Mesenchymal stem cell (in vitro differentiated cells and primary cell): Measurements from ENCODE around the gene LRIT1.

Experiments used
- DNase-seq: peaks from one replicate; pipeline ENCODE4 v3.0.0-alpha.2; 2013
- H2AFZ ChIP-seq: one replicate; pipeline ENCODE4 v1.6.1; 2013; ENCODE audit warnings: low read depth, mild to moderate bottlenecking, control low read depth, inconsistent platforms, low read length, moderate library complexity
- H2AK5ac ChIP-seq: 2 replicates; pipeline ENCODE4 v1.6.1; 2013; ENCODE audit warnings: low read length, moderate library complexity, mild to moderate bottlenecking, inconsistent platforms; ENCODE audit not compliant: severe bottlenecking
- H2BK120ac ChIP-seq: one replicate; pipeline ENCODE4 v1.6.1; 2013; ENCODE audit warnings: low read depth, mild to moderate bottlenecking, inconsistent platforms, low read length, moderate library complexity
- H2BK12ac ChIP-seq, 2 experiments: one replicate each; pipeline ENCODE4 v1.6.1; 2013; ENCODE audit warnings: inconsistent platforms in 2 of 2, low read length in 2 of 2, mild to moderate bottlenecking in 2 of 2, moderate library complexity in 2 of 2, control low read depth in 1 of 2
- H2BK15ac ChIP-seq: one replicate; pipeline ENCODE4 v1.6.1; 2013; ENCODE audit warnings: mild to moderate bottlenecking, low read depth, inconsistent platforms; ENCODE audit not compliant: poor library complexity, severe bottlenecking
- H2BK5ac ChIP-seq: 2 replicates; pipeline ENCODE4 v1.6.1; 2013; ENCODE audit warnings: low read depth, mild to moderate bottlenecking, low read length, control low read depth, inconsistent platforms; ENCODE audit not compliant: poor library complexity, severe bottlenecking
- H3K14ac ChIP-seq, 2 experiments: one replicate each; pipeline ENCODE4 v1.6.1; 2013; ENCODE audit warnings: inconsistent platforms in 2 of 2, low read length in 2 of 2, control low read depth in 1 of 2, mild to moderate bottlenecking in 1 of 2, moderate library complexity in 1 of 2
- H3K18ac ChIP-seq, 2 experiments: one replicate each; pipeline ENCODE4 v1.6.1; 2013; ENCODE audit warnings: inconsistent platforms in 2 of 2, low read length in 2 of 2, control low read depth in 1 of 2, low read depth in 1 of 2, mild to moderate bottlenecking in 1 of 2
- H3K23ac ChIP-seq, 2 experiments: one replicate each; pipeline ENCODE4 v1.6.1; 2013; ENCODE audit warnings: inconsistent platforms in 2 of 2, low read length in 2 of 2, mild to moderate bottlenecking in 2 of 2, moderate library complexity in 2 of 2, control low read depth in 1 of 2
- H3K27ac ChIP-seq: 2 replicates; pipeline ENCODE4 v1.5.1; 2013; ENCODE audit warnings: mild to moderate bottlenecking, moderate library complexity, low read length, control low read depth, inconsistent platforms; ENCODE audit not compliant: poor library complexity, severe bottlenecking
- H3K27me3 ChIP-seq, 2 experiments: 2 replicates each; pipeline versions ENCODE4 v1.6.1 to v1.7.0; 2013; ENCODE audit warnings: low read length in 2 of 2, mild to moderate bottlenecking in 2 of 2, moderate library complexity in 2 of 2, control low read depth in 1 of 2, inconsistent platforms in 1 of 2; ENCODE audit not compliant: control insufficient read depth in 1 of 2, insufficient read depth in 1 of 2
- H3K36me3 ChIP-seq, 2 experiments: 2 replicates each; pipeline versions ENCODE4 v1.6.1 to v1.7.0; 2013; ENCODE audit warnings: low read length in 2 of 2, control low read depth in 1 of 2, inconsistent platforms in 1 of 2, low read depth in 1 of 2, mild to moderate bottlenecking in 1 of 2; ENCODE audit not compliant: insufficient read depth in 2 of 2, control insufficient read depth in 1 of 2
- H3K4ac ChIP-seq, 2 experiments: one replicate each; pipeline ENCODE4 v1.6.1; 2013; ENCODE audit warnings: inconsistent platforms in 2 of 2, low read length in 2 of 2, mild to moderate bottlenecking in 2 of 2, moderate library complexity in 2 of 2, control low read depth in 1 of 2, low read depth in 1 of 2
- H3K4me1 ChIP-seq: 2 replicates; pipeline ENCODE4 v1.6.1; 2013; ENCODE audit warnings: low read depth, low read length, control low read depth; ENCODE audit not compliant: control insufficient read depth, insufficient read depth
- H3K4me2 ChIP-seq: 2 replicates; pipeline ENCODE4 v1.6.1; 2013; ENCODE audit warnings: low read length, mild to moderate bottlenecking, inconsistent platforms; ENCODE audit not compliant: poor library complexity, severe bottlenecking
- H3K4me3 ChIP-seq, 2 experiments: 2 replicates each; pipeline versions ENCODE4 v1.5.1 to v1.7.0; 2013; ENCODE audit warnings: low read length in 2 of 2, mild to moderate bottlenecking in 2 of 2, control low read depth in 1 of 2, low read depth in 1 of 2; ENCODE audit not compliant: insufficient read depth in 1 of 2
- H3K79me1 ChIP-seq: replicated peaks from 2 replicates; pipeline ENCODE4 v1.6.1; 2013; ENCODE audit warnings: mild to moderate bottlenecking, control low read depth, low read length, inconsistent platforms; ENCODE audit not compliant: poor library complexity, severe bottlenecking
- H3K9ac ChIP-seq: 2 replicates; pipeline ENCODE4 v1.7.0; 2013; ENCODE audit warnings: mild to moderate bottlenecking, low read length, moderate library complexity
- H3K9me3 ChIP-seq: 2 replicates; pipeline ENCODE4 v1.7.0; 2013; ENCODE audit warnings: mild to moderate bottlenecking, low read length; ENCODE audit not compliant: control insufficient read depth
- H4K8ac ChIP-seq: one replicate; pipeline ENCODE4 v1.6.1; 2013; ENCODE audit warnings: inconsistent platforms, mild to moderate bottlenecking, low read length, moderate library complexity
- H4K91ac ChIP-seq: one replicate; pipeline ENCODE4 v1.6.1; 2013; ENCODE audit warnings: mild to moderate bottlenecking, low read length, inconsistent platforms
- WGBS: methylation state at CpG from one replicate; pipeline ENCODE4 v1.1.7; 2013; ENCODE audit warnings: mixed read lengths; 5-methylcytosine and 5-hydroxymethylcytosine counted together

Gene LRIT1

DNA sequence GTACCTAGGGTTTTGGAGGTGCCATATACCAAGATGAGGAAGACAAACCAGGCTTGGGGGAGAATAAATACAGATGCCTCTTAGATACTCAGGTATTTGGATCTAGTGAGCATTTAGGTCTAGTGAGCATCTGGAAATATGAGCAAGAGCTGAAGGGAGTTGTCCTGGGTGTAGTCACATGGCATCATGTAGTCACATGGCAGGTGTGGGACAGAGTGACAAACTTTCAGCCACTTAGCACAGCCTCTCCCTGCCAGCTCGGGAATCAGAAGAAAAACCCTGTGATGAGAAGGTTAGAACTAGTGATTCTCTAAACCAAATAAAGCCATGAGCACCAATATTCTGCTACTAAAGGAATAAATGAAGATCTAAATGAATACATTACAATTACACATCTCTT is 27.8 kb upstream of the LRIT1 start:
- WGBS = no CpG with 5 or more reads among the region's 1 CpG

DNA sequence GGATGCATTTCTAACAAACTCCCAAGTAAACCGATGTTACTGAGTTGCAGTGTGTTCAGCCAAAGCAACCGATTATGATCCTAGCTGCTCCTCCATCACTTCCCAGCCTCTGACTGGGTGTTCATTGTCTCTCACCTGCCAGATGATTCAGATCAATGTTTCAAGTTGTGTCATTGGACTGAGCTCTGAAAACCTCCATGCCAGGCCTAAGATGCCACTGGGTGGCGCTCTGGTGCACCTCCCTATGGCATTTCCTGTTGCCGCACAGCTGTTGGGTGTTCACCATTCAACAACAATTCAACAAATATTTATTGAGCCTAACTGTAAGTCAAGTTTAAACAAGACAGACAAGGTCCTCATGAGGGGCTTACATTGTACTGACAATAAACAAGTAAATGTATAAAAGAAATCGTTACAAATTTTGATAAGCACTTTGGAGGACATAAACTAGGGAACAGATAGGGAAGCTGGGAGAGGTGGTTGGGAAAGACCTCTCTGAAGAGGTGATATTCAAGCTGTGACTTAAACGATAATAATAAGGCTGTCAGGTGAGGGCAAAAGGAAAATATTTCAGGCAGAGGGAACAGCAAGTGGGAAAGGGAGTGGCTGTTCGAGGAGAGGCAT is 26.3 kb upstream of the LRIT1 start:
- Histone ChIP-seq H3K4me3 (no peak overlapping the region), H3K79me1 (no peaks in the 10 kb centered on the region), H3K14ac (no peak overlapping the region), H2BK12ac (no peak overlapping the region), H2AFZ (no peak overlapping the region), H2BK120ac (no peak overlapping the region), H2AK5ac (no peak overlapping the region), H3K4ac (no peak overlapping the region), H3K18ac (no peak overlapping the region), H3K27ac (no peak overlapping the region), H3K23ac (no peak overlapping the region), H2BK15ac (no peak overlapping the region), H3K9me3 (no peaks in the 10 kb centered on the region), H3K4me2 (no peak overlapping the region), H3K9ac (no peak overlapping the region), H4K91ac (no peak overlapping the region), H2BK5ac (no peak overlapping the region), H3K27me3 (peaks cover 7 to 11% of the 10 kb centered on the region in 2 experiments), H3K36me3 (no peaks in the 10 kb centered on the region), H3K4me1 (peaks cover 2% of the 10 kb centered on the region), H4K8ac (no peak overlapping the region)
- 53% methylated on average over 6 of the region's 7 CpGs for WGBS
- DNase-seq = peak; percentile 44

More for the DNA sequence above, 27.8 kb upstream of the LRIT1 start:
- Histone ChIP-seq H3K4me1 (peaks cover 2% of the 10 kb centered on the region), H3K27ac (no peak overlapping the region), H3K79me1 (no peaks in the 10 kb centered on the region), H3K4me3 (no peak overlapping the region), H3K36me3 (no peaks in the 10 kb centered on the region), H2AFZ (no peak overlapping the region), H4K8ac (no peak overlapping the region), H3K18ac (no peak overlapping the region), H2BK5ac (no peak overlapping the region), H3K9ac (peak overlapping the region; percentile 15), H3K23ac (no peak overlapping the region), H2AK5ac (no peak overlapping the region), H3K4me2 (no peak overlapping the region), H3K4ac (no peak overlapping the region), H3K14ac (no peak overlapping the region), H3K9me3 (no peaks in the 10 kb centered on the region), H2BK12ac (no peak overlapping the region), H2BK15ac (no peak overlapping the region), H3K27me3 (peaks cover 11 to 17% of the 10 kb centered on the region in 2 experiments), H2BK120ac (no peak overlapping the region), H4K91ac (no peak overlapping the region)
- DNase-seq = no peak

DNA sequence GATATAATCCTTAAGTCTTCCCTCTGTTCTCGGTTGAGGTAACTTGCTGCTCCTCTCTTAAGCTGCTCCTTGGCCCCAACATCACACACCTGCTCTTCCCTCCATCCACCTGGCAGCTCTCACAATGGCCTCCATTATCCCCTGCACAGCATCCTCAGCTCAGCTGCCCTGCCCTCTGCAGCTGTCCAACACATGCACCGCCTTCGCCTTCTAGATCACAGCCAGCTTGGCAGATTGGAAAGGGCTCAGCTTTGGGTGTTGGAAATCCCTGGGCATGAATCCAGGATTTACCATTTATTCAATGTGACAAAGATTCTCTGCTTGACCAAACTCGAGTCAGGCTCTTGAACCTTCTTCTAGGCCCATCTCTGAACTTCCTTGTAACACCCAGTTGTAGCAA is 24.1 kb upstream of the LRIT1 start:
- Histone ChIP-seq H2BK5ac (no peak overlapping the region), H3K27ac (no peak overlapping the region), H2BK12ac (no peak overlapping the region), H3K4ac (no peak overlapping the region), H2AFZ (no peak overlapping the region), H3K23ac (peak overlapping the region in 1 of 2 experiments; percentile 37), H2BK15ac (no peak overlapping the region), H3K9me3 (no peaks in the 10 kb centered on the region), H3K9ac (no peak overlapping the region), H2BK120ac (no peak overlapping the region), H3K18ac (no peak overlapping the region), H3K4me3 (no peak overlapping the region), H4K8ac (no peak overlapping the region), H3K4me2 (no peak overlapping the region), H4K91ac (no peak overlapping the region), H2AK5ac (no peak overlapping the region), H3K14ac (peak overlapping the region in 1 of 2 experiments; percentile 86), H3K27me3 (peaks cover 19 to 24% of the 10 kb centered on the region in 2 experiments), H3K79me1 (no peaks in the 10 kb centered on the region), H3K36me3 (no peaks in the 10 kb centered on the region), H3K4me1 (peaks cover 2% of the 10 kb centered on the region)
- WGBS = 81% methylated on average over 4 of the region's 4 CpGs
- DNase-seq = no peak

DNA sequence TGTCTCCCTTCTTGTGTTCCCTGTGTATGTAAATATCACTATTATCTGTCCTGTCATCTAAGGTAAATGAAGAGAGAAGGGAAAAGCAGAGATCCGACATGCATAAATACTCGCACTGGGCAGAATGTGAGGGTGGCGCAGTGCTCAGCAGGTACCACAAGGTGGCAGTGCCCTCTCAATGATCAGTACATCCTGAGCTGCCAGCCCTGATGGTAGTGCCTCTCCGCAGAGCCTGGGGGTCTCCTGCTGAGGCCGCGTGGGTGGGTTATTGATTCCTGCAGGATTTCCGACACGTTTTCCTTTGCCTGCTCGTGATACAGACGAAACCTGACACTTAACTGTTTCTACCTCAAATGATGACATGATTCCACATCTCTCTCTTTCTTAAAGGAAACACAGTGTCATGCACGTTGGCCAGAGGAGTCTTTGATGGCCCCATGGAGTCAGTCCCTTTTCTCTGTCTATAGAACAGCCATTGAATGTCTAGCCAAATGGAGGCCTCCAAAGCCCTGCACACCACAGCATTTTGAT is 23.3 kb upstream of the LRIT1 start:
- Histone ChIP-seq H3K23ac (no peak overlapping the region), H3K27ac (no peak overlapping the region), H2BK12ac (no peak overlapping the region), H3K79me1 (no peaks in the 10 kb centered on the region), H4K91ac (no peak overlapping the region), H2AK5ac (no peak overlapping the region), H2AFZ (no peak overlapping the region), H3K4me3 (no peak overlapping the region), H4K8ac (no peak overlapping the region), H2BK120ac (no peak overlapping the region), H2BK15ac (no peak overlapping the region), H3K4me1 (peaks cover 2% of the 10 kb centered on the region), H2BK5ac (no peak overlapping the region), H3K9me3 (no peaks in the 10 kb centered on the region), H3K27me3 (peaks cover 19 to 24% of the 10 kb centered on the region in 2 experiments), H3K14ac (no peak overlapping the region), H3K18ac (no peak overlapping the region), H3K36me3 (no peaks in the 10 kb centered on the region), H3K9ac (no peak overlapping the region), H3K4ac (no peak overlapping the region), H3K4me2 (no peak overlapping the region)
- 3% methylated on average over 11 of the region's 11 CpGs for WGBS
- peak; percentile 50 for DNase-seq
